Calu3 (cell line): ENCODE data around the gene PTPRG. TPM values are rescaled to one million over a fixed set of nuclear protein-coding genes. Genes with fewer than 3 reads are reported as not detected.

Experiments used
- BruUV-seq: library from RNA; stranded (reverse); fragments of 400-500 nt; replicated peaks from 2 replicates; lab custom pipeline; 2021; lab: Mats Ljungman, UMichigan
- CTCF ChIA-PET: fragments of 300-600 bp; sonication (Branson Sonifier 250); formaldehyde crosslinking; loops from one replicate; lab custom pipeline; 2022; ENCODE audit warnings: antibody characterized with exemption; lab: Charles Lee
- DNase-seq: peaks from one replicate; pipeline ENCODE4 v3.0.0; 2022
- H3K27ac Mint-ChIP-seq: one replicate; pipeline ENCODE4 v1.8.0; 2022; ENCODE audit warnings: mixed read lengths; ENCODE audit not compliant: unreplicated experiment
- H3K27me3 Mint-ChIP-seq: one replicate; pipeline ENCODE4 v1.8.0; 2022; ENCODE audit warnings: mixed read lengths; ENCODE audit not compliant: unreplicated experiment
- H3K36me3 Mint-ChIP-seq: one replicate; pipeline ENCODE4 v1.8.0; 2022; ENCODE audit warnings: mild to moderate bottlenecking, moderate library complexity, mixed read lengths; ENCODE audit not compliant: insufficient read depth, unreplicated experiment
- H3K4me1 Mint-ChIP-seq: one replicate; pipeline ENCODE4 v1.8.0; 2022; ENCODE audit warnings: mild to moderate bottlenecking, low read depth, mixed read lengths; ENCODE audit not compliant: unreplicated experiment
- H3K4me3 Mint-ChIP-seq: one replicate; pipeline ENCODE4 v1.8.0; 2022; ENCODE audit warnings: mild to moderate bottlenecking, low read depth, moderate library complexity, mixed read lengths; ENCODE audit not compliant: unreplicated experiment
- H3K9me3 Mint-ChIP-seq: one replicate; pipeline ENCODE4 v1.8.0; 2022; ENCODE audit warnings: low read depth, mixed read lengths; ENCODE audit not compliant: unreplicated experiment
- CTCF ChIP-seq: fragments of 200-600 bp; IDR thresholded peaks from one replicate; pipeline ENCODE4 v1.8.0; 2022; ENCODE audit warnings: antibody characterized with exemption; ENCODE audit not compliant: unreplicated experiment
- intact Hi-C: fragments of 100-400 bp; cut with micrococcal nuclease; formaldehyde crosslinking; loops from one replicate; pipeline ENCODE4 v1.10.0; 2022; ENCODE audit not compliant: unreplicated experiment
- total RNA-seq: library from RNA; stranded (reverse); gene quantifications from 2 replicates; pipeline ENCODE4 v1.2.3, GENCODE V29; 2022

Gene PTPRG
- total RNA-seq, 1 experiment from 2014 or later = 0.35 TPM

- no peak overlapping the region for H3K4me3 Mint-ChIP-seq
- TF ChIP-seq CTCF = no peak
- CTCF ChIA-PET = interaction anchor here (0.7 kb wide), 1 partner anchor 75 kb away, joined by 5 read pairs; no protein-coding TSS in a partner anchor
- no TSS peak for BruUV-seq
- H3K9me3 Mint-ChIP-seq = peaks cover 2% of the 10 kb centered on the region
- H3K27ac Mint-ChIP-seq = no peak overlapping the region
- DNase-seq = no peak
- intact Hi-C loops = no loop called here
- no peaks in the 10 kb centered on the region for H3K27me3 Mint-ChIP-seq
- H3K36me3 Mint-ChIP-seq = no peaks in the 10 kb centered on the region
- H3K4me1 Mint-ChIP-seq = no peaks in the 10 kb centered on the region
Observed at GRCh38 chr3:61862614-61863289, 301.4 kb downstream of the PTPRG start.

GRCh38 chr3:61863579-61863978 is 302.2 kb downstream of the PTPRG start:
- CTCF ChIA-PET = no interaction called here

GRCh38 chr3:61864886-61865285 is 303.5 kb downstream of the PTPRG start:
- intact Hi-C loops = no loop called here
- no peak overlapping the region for H3K27ac Mint-ChIP-seq
- no peak overlapping the region for H3K4me3 Mint-ChIP-seq
- no peaks in the 10 kb centered on the region for H3K27me3 Mint-ChIP-seq
- no TSS peak for BruUV-seq
- DNase-seq = no peak
- no peaks in the 10 kb centered on the region for H3K4me1 Mint-ChIP-seq
- CTCF ChIA-PET = no interaction called here
- no peaks in the 10 kb centered on the region for H3K36me3 Mint-ChIP-seq
- TF ChIP-seq CTCF = no peak
- peaks cover 6% of the 10 kb centered on the region for H3K9me3 Mint-ChIP-seq

More at GRCh38 chr3:61863579-61863978, 302.2 kb downstream of the PTPRG start:
- no peaks in the 10 kb centered on the region for H3K4me1 Mint-ChIP-seq
- no peaks in the 10 kb centered on the region for H3K27me3 Mint-ChIP-seq
- H3K36me3 Mint-ChIP-seq = no peaks in the 10 kb centered on the region
- no peak overlapping the region for H3K4me3 Mint-ChIP-seq
- no TSS peak for BruUV-seq
- no peak for TF ChIP-seq CTCF
- peaks cover 6% of the 10 kb centered on the region for H3K9me3 Mint-ChIP-seq
- no peak overlapping the region for H3K27ac Mint-ChIP-seq
- intact Hi-C loops = no loop called here
- no peak for DNase-seq

- DNase-seq = no peak
- CTCF ChIA-PET = no interaction called here
- Mint-ChIP-seq H3K36me3 (no peaks in the 10 kb centered on the region), H3K27me3 (no peaks in the 10 kb centered on the region), H3K4me3 (no peak overlapping the region), H3K27ac (no peak overlapping the region), H3K9me3 (peaks cover 6% of the 10 kb centered on the region), H3K4me1 (no peaks in the 10 kb centered on the region)
- no TSS peak for BruUV-seq
- intact Hi-C loops = no loop called here
- TF ChIP-seq CTCF = no peak
Observed at GRCh38 chr3:61865466-61866152, 304.2 kb downstream of the PTPRG start.
